Activated naive CD8-positive, alpha-beta T cell treated with anti-CD3 and anti-CD28 coated beads for 36 hours (primary cell): ENCODE data around the gene C2CD5. TPM values are rescaled to one million over a fixed set of nuclear protein-coding genes. Genes with fewer than 3 reads are reported as not detected.
A peak's percentile ranks its signal among the peaks of the same experiment; 100 is the strongest.
"Not testable (repeated sequence)": the region's sequence is repeated elsewhere in the genome, so short reads cannot be mapped to it uniquely, and the experiment has no call there.

Experiments used
- DNase-seq: peaks from one replicate; pipeline ENCODE4 v3.0.0; 2021
- H3K27ac Mint-ChIP-seq: one replicate; pipeline ENCODE4 v1.8.0; 2022; ENCODE audit warnings: mild to moderate bottlenecking, moderate library complexity, mixed read lengths
- H3K27me3 Mint-ChIP-seq: one replicate; pipeline ENCODE4 v1.8.0; 2022; ENCODE audit warnings: mild to moderate bottlenecking, mixed read lengths
- H3K36me3 Mint-ChIP-seq: one replicate; pipeline ENCODE4 v1.8.0; 2021; ENCODE audit warnings: mild to moderate bottlenecking, mixed read lengths
- H3K4me1 Mint-ChIP-seq: one replicate; pipeline ENCODE4 v1.8.0; 2021; ENCODE audit warnings: mixed read lengths
- H3K4me3 Mint-ChIP-seq: one replicate; pipeline ENCODE4 v1.8.0; 2022; ENCODE audit warnings: mild to moderate bottlenecking, moderate library complexity, mixed read lengths
- H3K9me3 Mint-ChIP-seq: one replicate; pipeline ENCODE4 v1.8.0; 2022; ENCODE audit warnings: mixed read lengths
- total RNA-seq, 2 experiments: library from RNA; stranded (reverse); gene quantifications; one replicate each; pipeline ENCODE4 v1.2.3, GENCODE V29; 2021

The C2CD5 gene
- total RNA-seq, 2 experiments from 2014 or later, result 29.7 to 31.1 TPM

- Mint-ChIP-seq H3K27ac (no peak overlapping the region), H3K9me3 (no peaks in the 10 kb centered on the region), H3K36me3 (peaks cover 10% of the 10 kb centered on the region), H3K4me3 (no peak overlapping the region), H3K27me3 (no peaks in the 10 kb centered on the region), H3K4me1 (peaks cover 3% of the 10 kb centered on the region)
- DNase-seq, result no peak
Observed at GRCh38 chr12:22525426-22525825, 18.9 kb downstream of the C2CD5 start.

GRCh38 chr12:22518998-22519397, 25.3 kb downstream of the C2CD5 start:
- no peaks in the 10 kb centered on the region for H3K27me3 Mint-ChIP-seq
- H3K36me3 Mint-ChIP-seq, result peaks cover 8% of the 10 kb centered on the region
- no peak overlapping the region for H3K4me3 Mint-ChIP-seq
- H3K27ac Mint-ChIP-seq, result no peak overlapping the region
- peaks cover 1% of the 10 kb centered on the region for H3K4me1 Mint-ChIP-seq
- H3K9me3 Mint-ChIP-seq, result no peaks in the 10 kb centered on the region
- DNase-seq, result no peak

DNA sequence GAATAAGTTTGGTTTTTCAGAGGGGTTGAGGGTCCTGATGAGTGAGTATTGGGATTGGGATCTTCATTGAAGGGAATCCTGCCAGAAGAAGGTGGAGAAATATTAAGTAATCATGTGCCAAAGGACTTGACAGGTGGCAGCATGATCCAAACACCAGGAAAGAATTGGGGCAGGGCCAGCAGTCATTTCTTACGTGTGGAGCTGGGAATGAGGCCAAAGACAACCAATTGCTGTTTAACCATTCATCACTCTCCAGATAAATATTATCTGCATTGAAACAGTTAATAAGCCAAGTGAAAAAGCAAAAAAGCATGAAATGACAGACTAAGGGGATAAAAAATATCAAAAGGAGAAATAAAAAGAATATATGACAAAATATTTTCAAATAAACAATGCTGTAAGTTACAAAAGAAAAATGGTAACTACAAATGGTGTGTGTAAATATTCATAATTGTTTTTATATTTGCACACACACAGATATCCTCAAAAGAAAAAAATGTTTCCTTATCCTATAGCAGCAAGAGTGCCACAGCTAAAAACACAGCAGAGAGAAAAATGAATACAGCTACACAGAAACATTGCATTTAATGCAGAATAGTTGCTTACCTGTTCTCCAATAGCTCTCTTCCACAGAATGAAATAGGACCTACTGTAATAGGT, 26.2 kb downstream of the C2CD5 start:
- H3K9me3 Mint-ChIP-seq, result no peaks in the 10 kb centered on the region
- no peaks in the 10 kb centered on the region for H3K27me3 Mint-ChIP-seq
- no peak overlapping the region for H3K4me3 Mint-ChIP-seq
- peaks cover 1% of the 10 kb centered on the region for H3K4me1 Mint-ChIP-seq
- H3K36me3 Mint-ChIP-seq, result peaks cover 6% of the 10 kb centered on the region
- DNase-seq, result no peak
- no peak overlapping the region for H3K27ac Mint-ChIP-seq

DNA sequence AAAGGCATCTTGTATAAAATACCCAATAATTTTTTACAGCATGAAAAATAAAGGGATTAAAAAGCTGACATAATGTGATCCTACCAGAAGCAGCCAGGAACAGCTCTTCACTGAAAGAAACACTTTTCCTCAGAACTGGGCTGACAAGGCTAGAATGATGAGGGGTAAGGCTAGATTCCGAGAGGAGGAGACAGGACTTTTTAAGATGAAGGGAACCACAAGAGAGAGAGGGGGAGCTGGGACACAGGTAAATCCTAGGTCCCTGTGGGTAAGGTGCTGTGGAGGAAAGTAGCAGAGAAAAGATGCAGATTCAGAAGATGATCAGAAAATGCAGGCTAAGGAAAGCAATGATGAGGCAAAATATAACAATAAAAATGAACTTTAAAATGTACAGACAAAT, 29.5 kb downstream of the C2CD5 start:
- no peaks in the 10 kb centered on the region for H3K4me1 Mint-ChIP-seq
- no peak overlapping the region for H3K4me3 Mint-ChIP-seq
- peaks cover 1% of the 10 kb centered on the region for H3K36me3 Mint-ChIP-seq
- no peaks in the 10 kb centered on the region for H3K27me3 Mint-ChIP-seq
- no peaks in the 10 kb centered on the region for H3K9me3 Mint-ChIP-seq
- no peak overlapping the region for H3K27ac Mint-ChIP-seq
- DNase-seq, result no peak

GRCh38 chr12:22505826-22506225, 38.5 kb downstream of the C2CD5 start:
- Mint-ChIP-seq H3K4me1 (no peaks in the 10 kb centered on the region), H3K4me3 (no peak overlapping the region), H3K27me3 (no peaks in the 10 kb centered on the region), H3K27ac (no peak overlapping the region), H3K36me3 (peaks cover 8% of the 10 kb centered on the region), H3K9me3 (no peaks in the 10 kb centered on the region)
- no peak for DNase-seq

DNA sequence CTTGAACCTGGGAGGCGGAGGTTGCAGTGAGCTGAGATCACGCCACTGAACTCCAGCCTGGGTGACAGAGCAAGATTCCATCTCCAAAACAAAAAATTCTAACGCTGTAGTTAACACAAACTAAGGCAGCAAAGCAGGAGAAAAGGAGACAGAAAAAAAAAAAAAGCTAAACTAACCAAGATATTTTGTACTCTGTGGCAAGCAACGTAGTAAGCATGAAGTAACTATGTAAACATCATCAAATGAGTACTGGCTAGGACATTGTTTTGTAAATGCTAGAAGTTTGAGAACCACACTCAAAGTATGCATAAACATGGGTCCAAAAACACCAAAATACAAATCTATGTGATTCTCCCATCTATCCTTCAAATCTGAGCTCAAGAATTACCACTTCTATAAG, 44.2 kb downstream of the C2CD5 start:
- DNase-seq, result no peak
- H3K36me3 Mint-ChIP-seq, result peaks cover 5% of the 10 kb centered on the region
- H3K9me3 Mint-ChIP-seq, result no peaks in the 10 kb centered on the region
- H3K4me1 Mint-ChIP-seq, result no peaks in the 10 kb centered on the region
- H3K27ac Mint-ChIP-seq, result no peak overlapping the region
- H3K27me3 Mint-ChIP-seq, result no peaks in the 10 kb centered on the region
- no peak overlapping the region for H3K4me3 Mint-ChIP-seq

GRCh38 chr12:22499445-22499844, 44.9 kb downstream of the C2CD5 start:
- H3K27me3 Mint-ChIP-seq, result no peaks in the 10 kb centered on the region
- no peak for DNase-seq
- H3K4me1 Mint-ChIP-seq, result no peaks in the 10 kb centered on the region
- H3K4me3 Mint-ChIP-seq, result no peak overlapping the region
- no peaks in the 10 kb centered on the region for H3K9me3 Mint-ChIP-seq
- H3K27ac Mint-ChIP-seq, result no peak overlapping the region
- H3K36me3 Mint-ChIP-seq, result peaks cover 2% of the 10 kb centered on the region

DNA sequence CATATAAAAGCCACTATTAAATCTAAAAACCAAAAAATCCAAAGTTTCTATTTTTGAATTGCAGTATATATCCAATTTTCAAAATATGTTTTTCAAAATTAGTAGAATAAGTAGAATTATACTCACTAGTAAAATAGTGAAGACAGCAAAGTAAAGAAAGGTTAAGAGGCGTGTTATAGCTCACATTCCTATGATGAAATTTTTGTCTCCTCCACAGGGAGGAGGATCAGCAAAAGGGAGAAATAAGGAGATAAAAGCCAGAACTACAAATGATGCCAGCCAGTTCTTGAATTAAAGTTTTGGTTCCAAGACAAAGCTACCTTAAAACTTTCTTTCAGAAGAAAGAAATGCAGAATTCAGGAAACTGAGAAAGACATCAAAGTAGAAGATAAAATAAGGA, 50.0 kb downstream of the C2CD5 start:
- no peak for DNase-seq
- H3K36me3 Mint-ChIP-seq, result peaks cover 15% of the 10 kb centered on the region
- H3K4me3 Mint-ChIP-seq, result no peak overlapping the region
- H3K9me3 Mint-ChIP-seq, result no peaks in the 10 kb centered on the region
- no peaks in the 10 kb centered on the region for H3K4me1 Mint-ChIP-seq
- no peak overlapping the region for H3K27ac Mint-ChIP-seq
- H3K27me3 Mint-ChIP-seq, result no peaks in the 10 kb centered on the region

DNA sequence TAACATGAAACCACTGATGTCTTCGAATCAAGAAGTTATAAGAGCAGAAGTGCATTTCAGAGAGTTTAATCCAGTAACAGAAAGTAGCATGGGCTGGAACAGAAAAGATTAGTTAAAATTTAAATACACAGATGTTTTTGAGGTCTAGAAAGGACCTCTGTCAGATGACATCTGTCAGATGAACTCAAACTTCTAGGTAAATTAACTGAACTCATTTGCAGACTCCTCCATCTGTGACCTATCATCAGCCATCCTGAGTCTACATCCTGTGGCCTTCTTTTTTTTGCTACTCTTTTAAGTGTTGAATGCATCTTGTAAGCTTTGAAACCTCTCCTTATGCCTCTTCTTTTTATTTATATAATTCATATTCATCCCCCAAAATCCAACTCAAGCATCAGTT, 53.3 kb downstream of the C2CD5 start:
- no peak overlapping the region for H3K4me3 Mint-ChIP-seq
- peaks cover 27% of the 10 kb centered on the region for H3K36me3 Mint-ChIP-seq
- H3K27me3 Mint-ChIP-seq, result no peaks in the 10 kb centered on the region
- no peaks in the 10 kb centered on the region for H3K4me1 Mint-ChIP-seq
- H3K9me3 Mint-ChIP-seq, result peaks cover 2% of the 10 kb centered on the region
- DNase-seq, result no peak
- no peak overlapping the region for H3K27ac Mint-ChIP-seq

GRCh38 chr12:22488478-22488877, 55.9 kb downstream of the C2CD5 start:
- peaks cover 2% of the 10 kb centered on the region for H3K9me3 Mint-ChIP-seq
- no peak overlapping the region for H3K27ac Mint-ChIP-seq
- DNase-seq, result no peak
- H3K4me3 Mint-ChIP-seq, result no peak overlapping the region
- H3K27me3 Mint-ChIP-seq, result no peaks in the 10 kb centered on the region
- no peaks in the 10 kb centered on the region for H3K4me1 Mint-ChIP-seq
- H3K36me3 Mint-ChIP-seq, result peaks cover 32% of the 10 kb centered on the region

DNA sequence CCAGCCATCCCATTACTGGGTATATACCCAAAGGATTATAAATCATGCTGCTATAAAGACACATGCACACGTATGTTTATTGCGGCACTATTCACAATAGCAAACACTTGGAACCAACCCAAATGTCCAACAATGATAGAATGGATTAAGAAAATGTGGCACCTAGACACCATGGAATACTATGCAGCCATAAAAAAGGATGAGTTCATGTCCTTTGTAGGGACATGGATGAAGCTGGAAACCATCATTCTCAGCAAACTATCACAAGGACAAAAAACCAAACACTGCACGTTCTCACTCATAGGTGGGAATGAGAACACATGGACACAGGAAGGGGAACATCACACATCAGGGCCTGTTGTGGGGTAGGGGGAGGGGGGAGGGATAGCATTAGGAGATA, 56.7 kb downstream of the C2CD5 start:
- not testable (repeated sequence) for H3K4me1 Mint-ChIP-seq, DNase-seq, H3K27me3 Mint-ChIP-seq, H3K9me3 Mint-ChIP-seq, H3K27ac Mint-ChIP-seq, H3K4me3 Mint-ChIP-seq
- peaks cover 30% of the 10 kb centered on the region for H3K36me3 Mint-ChIP-seq

DNA sequence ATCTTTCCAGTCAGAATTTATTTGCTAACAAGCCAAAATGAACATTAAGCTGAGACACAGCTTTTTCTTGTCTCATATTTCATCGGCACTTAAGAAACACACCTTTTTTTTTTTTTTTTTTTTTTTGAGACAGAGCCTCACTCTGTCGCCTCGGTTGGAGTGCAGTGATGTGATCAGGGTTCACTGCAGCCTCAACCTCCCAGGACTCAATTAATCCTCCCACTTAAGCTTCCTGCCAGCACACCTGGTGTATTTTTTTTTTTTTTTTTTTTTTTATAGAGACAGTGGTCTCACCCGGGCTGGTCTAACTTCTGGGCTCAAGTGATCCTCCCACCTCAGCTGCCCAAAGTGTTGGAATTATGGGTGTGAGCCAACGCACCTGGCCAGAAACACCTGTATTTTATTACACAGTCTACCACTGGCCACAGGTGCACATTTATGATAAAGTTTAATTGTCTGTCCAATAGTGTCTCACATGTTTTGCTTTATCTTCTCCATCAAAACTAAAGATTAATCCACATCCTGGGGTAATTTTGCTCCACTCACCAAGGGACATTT, 62.7 kb downstream of the C2CD5 start:
- Mint-ChIP-seq H3K27me3 (no peaks in the 10 kb centered on the region), H3K27ac (no peak overlapping the region), H3K4me1 (peaks cover 8% of the 10 kb centered on the region), H3K9me3 (no peaks in the 10 kb centered on the region), H3K4me3 (no peak overlapping the region), H3K36me3 (peaks cover 10% of the 10 kb centered on the region)
- DNase-seq, result no peak

GRCh38 chr12:22480814-22481213, 63.5 kb downstream of the C2CD5 start:
- not testable (repeated sequence) for H3K4me3 Mint-ChIP-seq, H3K36me3 Mint-ChIP-seq, H3K9me3 Mint-ChIP-seq, H3K4me1 Mint-ChIP-seq, H3K27ac Mint-ChIP-seq, DNase-seq, H3K27me3 Mint-ChIP-seq

DNA sequence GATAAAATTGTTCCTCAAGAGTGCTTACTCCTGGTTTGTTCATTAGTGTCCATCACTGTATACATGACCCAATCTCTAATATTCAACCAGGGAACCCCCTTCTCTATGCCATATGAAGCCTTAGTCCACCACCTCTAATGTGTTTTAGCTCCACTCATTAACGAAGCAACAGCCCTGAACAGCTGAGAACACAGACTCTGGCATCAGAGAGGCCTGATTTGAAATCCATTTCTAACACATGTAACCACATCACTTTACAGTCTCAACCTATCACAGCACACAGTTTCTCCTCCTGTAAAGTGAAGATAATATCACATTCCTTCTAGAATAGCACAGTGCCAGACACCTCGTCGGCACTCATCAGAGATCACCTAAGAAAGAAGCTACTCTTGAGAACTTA, 64.3 kb downstream of the C2CD5 start:
- no peak for DNase-seq
- Mint-ChIP-seq H3K36me3 (peaks cover 10% of the 10 kb centered on the region), H3K4me3 (no peak overlapping the region), H3K27ac (no peak overlapping the region), H3K9me3 (no peaks in the 10 kb centered on the region), H3K4me1 (peaks cover 8% of the 10 kb centered on the region), H3K27me3 (no peaks in the 10 kb centered on the region)

DNA sequence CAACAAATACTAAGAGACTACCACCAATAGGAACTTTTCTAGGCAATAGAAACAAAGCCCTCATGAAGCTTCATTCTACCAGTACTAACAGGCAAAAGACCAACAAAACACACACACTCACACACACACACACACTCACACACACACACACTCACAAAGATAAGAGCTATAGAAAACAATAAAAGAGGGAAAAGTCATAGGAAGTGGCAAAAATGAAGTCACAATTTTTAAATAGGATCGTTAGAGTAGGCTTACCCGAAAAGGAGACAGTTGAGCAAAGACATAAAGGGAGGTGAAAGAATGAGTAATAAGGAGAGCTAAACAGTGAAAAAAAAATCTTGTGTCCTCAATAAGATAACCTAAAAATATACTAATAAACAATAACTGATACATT, 66.5 kb downstream of the C2CD5 start:
- H3K4me1 Mint-ChIP-seq, result peaks cover 17% of the 10 kb centered on the region
- H3K36me3 Mint-ChIP-seq, result peaks cover 13% of the 10 kb centered on the region

DNA sequence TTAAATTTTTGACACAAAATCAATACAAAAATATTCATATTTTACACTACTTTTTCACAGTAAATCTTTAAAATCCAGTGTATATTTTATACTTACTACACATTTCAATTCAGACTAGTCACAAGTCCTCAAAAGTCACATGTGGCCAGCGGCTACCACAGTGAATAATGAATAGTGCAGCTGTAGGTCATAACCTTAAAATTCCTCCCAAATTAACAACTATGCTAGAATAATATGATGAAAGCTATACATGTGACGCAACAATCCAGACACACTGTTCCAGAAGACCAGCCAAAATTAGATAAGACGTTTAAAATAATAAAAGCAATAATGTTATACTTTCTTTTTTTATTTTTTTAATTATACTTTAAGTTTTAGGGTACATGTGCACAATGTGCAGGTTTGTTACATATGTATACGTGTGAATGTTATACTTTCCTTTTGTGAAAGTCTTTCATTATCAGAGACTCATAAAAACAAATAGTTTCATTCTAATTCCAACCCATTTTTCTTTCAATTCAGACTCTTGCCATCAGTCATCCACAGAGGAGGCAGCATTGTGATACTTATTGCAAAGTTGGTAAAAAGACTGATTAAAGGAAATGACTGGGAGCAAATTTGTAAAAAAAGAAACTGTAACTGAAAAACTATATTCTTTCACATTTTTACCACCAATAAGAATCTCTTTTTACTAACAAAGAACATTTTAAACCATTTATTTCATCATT, 67.0 kb downstream of the C2CD5 start:
- Mint-ChIP-seq H3K36me3 (peaks cover 13% of the 10 kb centered on the region), H3K4me1 (peaks cover 17% of the 10 kb centered on the region), H3K4me3 (no peak overlapping the region), H3K9me3 (no peaks in the 10 kb centered on the region), H3K27me3 (no peaks in the 10 kb centered on the region), H3K27ac (peak overlapping the region; percentile 28)
- DNase-seq, result no peak

More for the DNA sequence above, 66.5 kb downstream of the C2CD5 start:
- no peak for DNase-seq
- H3K27ac Mint-ChIP-seq, result peak overlapping the region; percentile 28
- no peak overlapping the region for H3K4me3 Mint-ChIP-seq
- H3K27me3 Mint-ChIP-seq, result no peaks in the 10 kb centered on the region
- no peaks in the 10 kb centered on the region for H3K9me3 Mint-ChIP-seq
